Right lobe of liver (tissue), 4 donors: ENCODE data around the gene ELAC1.

Experiments
- POLR2A ChIP-seq: fragments of 450-650 bp; IDR thresholded peaks from one replicate; pipeline ENCODE4 v1.6.1; 2017; ENCODE audit warnings: antibody characterized with exemption, mild to moderate bottlenecking
- TF ChIP-seq, protein P1 (sequence below), 4 donors: fragments of 200-600 bp in 3 of 4; fragments of 450-650 bp in 1 of 4; IDR thresholded peaks; one replicate each; pipeline versions ENCODE4 v1.5.1 to v1.8.0; 2016 to 2022; ENCODE audit warnings: antibody characterized with exemption in 4 of 4, mild to moderate bottlenecking in 2 of 4
- donor health status: DM: no; HTN: no; CAD: no.
- donor health status: DM: no; HTN: no; CAD: no.
- donor health status: DM: no; HTN: yes; CAD: no.

DNA sequence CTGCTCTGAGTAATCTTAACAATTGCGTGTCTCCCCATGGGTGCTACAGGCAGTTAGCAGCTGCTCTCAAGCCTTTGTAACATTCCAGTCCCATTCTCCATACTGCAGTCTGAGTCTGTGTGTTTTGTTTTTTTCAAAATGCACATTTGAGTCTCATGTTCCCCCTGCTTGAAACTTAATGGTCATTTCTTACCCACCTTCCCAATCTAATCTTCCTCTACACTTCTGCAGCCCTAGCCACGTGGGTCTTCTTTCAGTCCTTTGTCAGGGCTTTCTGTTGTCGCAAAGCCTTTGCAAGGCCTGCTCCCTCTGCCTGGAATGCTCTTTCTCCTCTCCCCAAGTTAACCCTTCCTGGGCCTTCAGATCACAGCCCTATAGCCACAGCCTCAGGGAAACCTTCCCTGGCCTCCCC lies 24.5 kb downstream of the ELAC1 start:
- no peak for TF ChIP-seq POLR2A
- TF ChIP-seq, protein P1, sequence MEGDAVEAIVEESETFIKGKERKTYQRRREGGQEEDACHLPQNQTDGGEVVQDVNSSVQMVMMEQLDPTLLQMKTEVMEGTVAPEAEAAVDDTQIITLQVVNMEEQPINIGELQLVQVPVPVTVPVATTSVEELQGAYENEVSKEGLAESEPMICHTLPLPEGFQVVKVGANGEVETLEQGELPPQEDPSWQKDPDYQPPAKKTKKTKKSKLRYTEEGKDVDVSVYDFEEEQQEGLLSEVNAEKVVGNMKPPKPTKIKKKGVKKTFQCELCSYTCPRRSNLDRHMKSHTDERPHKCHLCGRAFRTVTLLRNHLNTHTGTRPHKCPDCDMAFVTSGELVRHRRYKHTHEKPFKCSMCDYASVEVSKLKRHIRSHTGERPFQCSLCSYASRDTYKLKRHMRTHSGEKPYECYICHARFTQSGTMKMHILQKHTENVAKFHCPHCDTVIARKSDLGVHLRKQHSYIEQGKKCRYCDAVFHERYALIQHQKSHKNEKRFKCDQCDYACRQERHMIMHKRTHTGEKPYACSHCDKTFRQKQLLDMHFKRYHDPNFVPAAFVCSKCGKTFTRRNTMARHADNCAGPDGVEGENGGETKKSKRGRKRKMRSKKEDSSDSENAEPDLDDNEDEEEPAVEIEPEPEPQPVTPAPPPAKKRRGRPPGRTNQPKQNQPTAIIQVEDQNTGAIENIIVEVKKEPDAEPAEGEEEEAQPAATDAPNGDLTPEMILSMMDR (IDR thresholded peaks at IDR 0.05) = no peak
